NCI-H1417 (cell line): ENCODE measurements around the gene TMEM63A.

ENCODE experiments used
- DNase-seq, 3 experiments: peaks; one replicate each; lab custom pipeline; 2025; lab: John Stamatoyannopoulos, UW

TMEM63A gene

GRCh38 chr1:225866061-225866837, 15.9 kb downstream of the TMEM63A start:
- DNase-seq: no peak

GRCh38 chr1:225865514-225865913, 16.7 kb downstream of the TMEM63A start:
- no peak for DNase-seq

DNA sequence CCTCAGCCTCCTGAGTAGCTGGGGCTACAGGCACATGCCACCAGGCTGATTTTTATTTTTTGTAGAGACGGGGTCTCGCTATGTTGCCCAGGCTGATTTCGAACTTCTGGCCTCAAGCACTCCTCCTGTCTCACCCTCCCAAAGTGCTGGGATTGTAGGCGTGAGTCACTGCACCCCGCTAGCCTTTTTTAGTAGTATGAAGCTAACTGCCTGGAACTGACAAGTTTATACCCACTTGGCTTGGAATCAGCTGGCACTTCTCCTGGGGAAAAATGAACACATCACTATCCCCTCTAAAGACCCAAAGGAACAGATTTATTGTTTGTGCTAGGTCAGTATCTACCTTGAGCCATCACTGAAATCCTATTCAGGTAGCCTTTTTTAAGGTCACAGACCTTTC, 19.0 kb downstream of the TMEM63A start:
- DNase-seq: no peak

DNA sequence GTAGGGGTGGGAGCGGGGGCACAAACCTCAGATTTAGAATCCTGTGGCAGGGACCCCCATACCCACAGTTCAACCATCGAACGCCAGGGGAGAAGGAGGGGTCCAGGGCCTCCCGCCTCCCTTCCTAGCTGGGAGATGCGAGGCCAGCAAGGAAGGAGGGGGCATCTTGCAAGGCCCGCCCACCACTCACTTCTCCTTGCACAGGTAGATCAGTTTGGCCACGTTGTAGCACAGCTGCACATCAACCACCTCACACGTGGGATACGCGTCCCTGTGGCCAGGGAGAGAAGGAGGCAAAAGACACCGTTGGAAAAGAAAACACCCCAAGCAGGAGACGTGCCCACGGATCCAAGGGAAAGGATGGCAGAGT, 19.6 kb downstream of the TMEM63A start:
- no peak for DNase-seq

GRCh38 chr1:225861834-225862580, 20.2 kb downstream of the TMEM63A start:
- DNase-seq: no peak

DNA sequence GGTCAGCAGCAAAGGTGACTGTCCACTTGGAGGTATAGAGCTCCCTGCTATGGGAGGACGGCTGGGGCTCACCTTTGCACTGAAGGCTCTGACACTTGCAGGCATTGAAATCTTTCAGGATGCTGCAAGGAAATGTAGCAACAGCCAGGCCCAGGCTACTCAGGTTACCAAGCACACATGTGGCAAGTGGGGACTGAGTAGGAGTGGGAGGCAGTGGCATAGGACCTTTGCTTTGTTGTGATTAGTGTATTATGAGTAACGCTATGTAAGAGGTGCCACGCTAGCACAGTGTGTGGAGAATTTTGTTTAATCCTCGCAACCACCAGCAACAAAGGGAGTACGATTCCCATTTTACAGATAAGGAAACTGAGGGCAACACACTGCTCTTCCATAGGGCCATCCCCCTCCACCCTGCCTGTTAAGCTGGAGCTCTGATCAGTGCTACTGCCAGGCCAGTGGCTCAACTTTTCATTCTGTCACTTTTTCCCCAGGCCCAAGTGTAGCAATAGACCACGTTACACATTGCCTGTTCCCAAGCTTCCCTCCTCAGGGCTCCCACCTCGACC, 21.2 kb downstream of the TMEM63A start:
- no peak for DNase-seq

DNA sequence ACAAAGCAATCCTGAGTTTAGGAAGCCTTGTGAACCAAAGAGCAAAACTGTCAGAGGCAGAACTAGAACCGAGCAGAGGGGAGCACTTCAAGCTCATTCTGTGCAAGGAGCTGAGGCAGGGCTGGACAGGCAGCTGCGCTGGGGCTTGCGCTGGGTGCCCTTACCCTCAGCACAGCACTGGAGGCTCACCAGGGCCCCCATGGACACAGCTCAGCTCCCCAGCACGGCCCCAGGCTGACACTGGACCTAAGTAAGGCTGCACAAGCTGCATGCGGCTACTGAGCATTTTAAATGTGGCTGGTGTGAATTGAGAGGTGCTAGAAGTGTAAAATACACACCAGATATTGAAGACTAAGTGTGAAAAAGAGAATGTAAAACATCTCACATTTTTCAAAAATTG, 22.1 kb downstream of the TMEM63A start:
- DNase-seq: no peak

- DNase-seq: no peak
Observed at GRCh38 chr1:225859151-225859550, 23.0 kb downstream of the TMEM63A start.

DNA sequence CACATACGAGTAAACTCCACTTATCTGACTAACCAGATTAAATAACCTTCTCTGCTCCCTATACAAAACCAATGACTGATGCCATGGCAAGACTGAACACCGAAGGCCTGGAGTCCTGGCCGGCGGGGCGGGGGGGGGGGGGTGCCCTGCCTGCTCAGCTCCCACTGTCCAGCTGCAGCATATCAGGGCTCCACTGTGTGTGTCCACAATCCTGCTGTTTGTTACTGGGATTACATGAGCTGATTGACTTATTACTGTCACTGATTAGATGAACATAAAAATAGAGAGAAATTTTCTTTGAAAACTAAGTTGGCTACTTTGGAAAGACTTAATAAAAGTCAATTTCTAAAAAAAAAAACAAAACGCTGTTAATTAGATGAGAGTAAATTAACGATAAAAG, 24.9 kb downstream of the TMEM63A start:
- DNase-seq: no peak

- no peak for DNase-seq
Observed at GRCh38 chr1:225855503-225856300, 26.5 kb downstream of the TMEM63A start.

DNA sequence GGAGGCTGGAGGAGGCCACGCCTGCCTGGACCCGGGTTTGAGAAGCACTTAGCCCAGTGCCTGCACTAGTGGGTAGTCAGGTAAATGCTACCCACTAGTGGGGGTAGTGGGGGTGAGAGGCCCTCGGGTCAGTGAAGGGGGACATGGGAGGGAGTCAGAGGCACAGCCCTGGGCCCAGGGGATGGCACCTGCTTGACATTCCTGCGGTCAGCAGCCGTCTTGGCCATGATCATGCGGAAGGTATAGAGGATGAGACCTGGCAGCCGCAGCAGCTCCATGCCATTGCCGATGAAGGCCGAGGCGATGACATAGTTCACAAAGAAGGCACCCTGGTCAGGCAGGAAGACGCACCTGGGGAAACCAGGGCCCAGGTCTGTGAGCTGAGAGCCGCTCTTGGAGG, 28.7 kb downstream of the TMEM63A start:
- no peak for DNase-seq

DNA sequence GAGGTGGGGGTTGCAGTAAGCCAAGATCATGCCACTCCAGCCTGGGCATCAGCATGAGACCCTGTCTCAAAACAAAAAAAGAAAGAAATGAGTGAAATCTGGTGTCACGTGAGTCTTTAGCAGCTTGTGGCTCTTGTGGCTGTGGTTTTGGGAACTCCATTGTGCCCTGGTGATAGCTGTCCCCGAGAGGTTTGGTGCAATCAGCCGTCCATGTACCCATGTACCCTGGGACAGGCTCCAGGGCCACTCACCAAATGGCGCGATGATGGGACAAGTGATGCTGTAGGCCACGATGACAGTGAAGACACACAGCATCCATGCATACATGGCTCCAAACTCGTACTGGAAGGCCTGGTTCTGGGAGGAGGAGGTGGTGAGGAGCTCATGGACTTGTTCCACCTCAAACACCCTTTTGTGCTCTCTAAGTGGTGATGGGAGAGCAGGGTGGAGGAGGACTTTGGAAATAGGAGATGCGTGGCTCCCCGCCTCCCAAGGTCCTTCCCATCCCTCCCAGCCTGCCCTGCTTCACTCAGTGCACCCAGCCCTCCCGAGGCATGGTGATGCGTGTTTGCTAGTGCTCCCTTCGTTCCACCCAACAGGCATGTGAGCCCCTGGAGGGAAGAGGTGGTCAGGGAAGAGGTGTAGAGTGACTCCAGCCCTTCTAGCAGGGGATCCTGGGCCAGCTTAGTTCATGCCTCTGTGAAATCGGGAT, 29.6 kb downstream of the TMEM63A start:
- no peak for DNase-seq

DNA sequence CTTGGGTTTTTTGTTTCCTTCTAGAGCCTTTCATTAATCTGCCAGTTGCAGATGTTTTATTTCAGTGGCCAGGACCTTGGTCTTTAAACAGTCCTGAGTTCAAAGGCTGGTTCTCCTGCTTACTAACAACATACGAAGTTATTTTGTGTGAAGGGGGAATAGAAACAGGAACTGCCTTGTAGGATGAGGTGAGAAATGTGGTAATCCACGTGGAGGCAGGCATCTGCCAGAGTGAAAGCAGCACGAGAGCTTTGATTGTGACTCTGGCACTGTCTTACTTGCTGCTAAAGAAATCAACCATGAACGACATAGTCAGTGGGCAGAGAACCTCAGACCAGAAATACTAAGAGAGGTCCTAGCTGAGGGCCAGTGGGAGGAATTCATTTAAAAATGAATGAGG, 30.4 kb downstream of the TMEM63A start:
- DNase-seq: no peak

GRCh38 chr1:225850370-225850769, 31.8 kb downstream of the TMEM63A start:
- no peak for DNase-seq

- no peak for DNase-seq
Observed at GRCh38 chr1:225849925-225850324, 32.3 kb downstream of the TMEM63A start.

GRCh38 chr1:225848030-225848955, 33.9 kb downstream of the TMEM63A start:
- DNase-seq: peak in 1 of 3 experiments; percentile 40

- peak; percentile 26 to 81 (median 40) for DNase-seq
Observed at GRCh38 chr1:225847610-225848009, 34.6 kb downstream of the TMEM63A start.

GRCh38 chr1:225846331-225847310, 35.6 kb downstream of the TMEM63A start:
- no peak for DNase-seq

DNA sequence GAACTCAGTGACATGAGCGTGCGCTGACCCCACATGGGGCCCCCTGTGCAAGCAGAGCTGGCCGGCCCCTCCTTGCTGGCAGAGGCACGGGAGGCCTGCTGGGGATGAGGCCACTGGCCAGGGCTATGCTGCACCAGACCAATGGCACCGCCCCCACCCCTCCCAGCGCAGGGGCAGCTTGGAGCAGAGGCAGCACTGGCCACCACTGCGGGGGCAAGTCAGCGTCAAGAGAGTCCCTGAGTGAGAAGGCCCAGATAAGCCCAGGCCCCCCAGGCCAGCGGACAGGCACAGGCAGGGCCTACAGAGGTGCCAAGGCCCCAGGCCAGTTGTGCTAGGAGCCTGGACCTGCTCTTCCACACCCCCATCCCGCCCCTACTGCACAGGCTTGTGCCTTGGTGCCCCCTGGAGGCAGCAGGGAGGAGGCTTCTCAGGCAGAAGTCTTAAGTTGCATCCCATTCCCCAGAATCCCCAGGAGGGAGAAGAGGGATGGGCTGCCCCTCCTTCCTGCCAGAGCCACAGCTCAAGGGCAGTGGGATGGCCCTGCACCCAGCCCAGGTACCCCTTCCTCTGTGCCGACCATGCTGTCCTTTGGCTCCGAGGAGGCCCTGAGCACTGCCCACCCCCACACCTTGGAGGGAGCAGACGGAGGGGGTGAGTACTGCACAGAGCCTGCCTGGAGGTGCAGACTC, 36.5 kb downstream of the TMEM63A start:
- peak; percentile 23 to 76 (median 48) for DNase-seq
